Measurements from ENCODE around the gene SOS1.

The SOS1 gene

GRCh38 chr2:39020383-39020782 lies 100.5 kb downstream of the SOS1 start:
- no peak for DNase-seq

DNA sequence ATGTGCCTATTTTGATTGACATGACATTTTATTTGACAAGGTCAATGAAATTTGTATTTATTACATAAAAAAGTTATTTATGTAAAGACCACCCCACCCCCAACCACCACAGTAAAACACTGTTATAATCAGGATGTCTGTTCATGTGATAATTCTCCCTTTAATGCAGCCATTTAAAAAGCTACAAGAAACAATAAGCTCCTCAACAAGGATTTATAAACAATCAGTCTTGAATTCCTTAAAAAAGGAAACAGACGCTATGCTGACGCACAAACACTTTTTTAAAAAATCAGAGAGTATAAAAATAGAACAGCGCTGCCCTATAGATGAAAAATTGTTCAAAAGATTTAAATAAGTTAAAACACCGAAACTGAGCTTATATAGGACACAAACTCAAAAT lies 102.2 kb downstream of the SOS1 start:
- DNase-seq = no peak

DNA sequence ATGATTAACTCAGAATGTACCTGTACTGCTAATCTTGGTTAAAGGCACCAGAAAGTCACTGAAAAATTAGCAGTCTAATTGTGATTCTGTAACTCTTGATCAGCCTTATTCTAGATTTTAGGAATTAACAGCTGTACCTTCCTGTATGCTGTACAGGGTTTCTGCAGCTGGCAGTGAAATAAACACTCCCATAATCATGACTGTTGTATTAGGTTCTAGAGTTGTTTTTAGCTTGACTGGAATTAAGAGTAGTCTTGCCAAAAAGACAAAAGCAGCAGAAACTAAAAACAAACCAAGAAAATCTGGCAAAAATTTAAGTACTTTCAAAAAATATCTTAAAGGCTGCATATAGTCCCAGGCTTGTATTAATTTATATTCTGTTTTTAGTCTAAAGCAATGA lies 103.5 kb downstream of the SOS1 start:
- DNase-seq = no peak

DNA sequence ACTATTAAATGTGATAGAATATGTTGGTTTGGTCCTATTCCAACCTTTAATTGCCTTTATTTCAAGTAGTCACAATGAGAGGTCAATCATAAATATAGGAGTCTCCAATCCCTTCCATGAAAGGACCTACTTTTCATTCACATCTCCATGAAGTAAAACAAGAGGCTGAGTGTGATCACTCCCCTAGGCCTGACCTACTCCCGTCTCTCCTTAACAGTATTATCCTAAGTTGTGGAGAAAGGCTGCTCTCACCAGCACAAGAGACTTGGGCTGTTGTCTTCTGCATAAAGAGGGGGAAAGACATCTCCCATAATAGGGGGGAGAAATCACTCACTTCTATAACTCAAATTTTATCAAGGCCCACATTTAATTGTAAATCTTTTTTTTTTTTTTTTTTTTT lies 105.4 kb downstream of the SOS1 start:
- no peak for DNase-seq

GRCh38 chr2:39013871-39014270 lies 107.0 kb downstream of the SOS1 start:
- DNase-seq = no peak

DNA sequence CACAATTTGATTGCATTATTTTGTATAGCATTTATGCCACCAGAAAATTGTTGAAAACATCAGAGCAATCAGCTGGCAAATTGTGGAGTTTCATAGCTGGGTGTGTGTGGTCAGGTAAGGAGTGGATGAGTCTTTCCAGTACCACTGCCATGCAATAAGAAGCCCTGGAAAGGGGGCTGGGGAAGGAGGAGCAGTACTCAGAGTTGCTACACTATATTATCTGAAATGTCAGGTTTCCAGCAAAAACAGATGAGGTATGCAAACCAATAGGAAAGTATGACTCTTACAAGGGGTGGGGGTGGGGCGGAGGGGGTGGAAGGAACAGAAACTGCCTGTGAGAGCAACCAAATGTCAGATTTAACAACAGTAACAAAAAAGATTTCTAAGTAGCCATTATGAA lies 112.2 kb downstream of the SOS1 start:
- no peak for DNase-seq

- no peak for DNase-seq
Measured at GRCh38 chr2:39007875-39008504, 112.9 kb downstream of the SOS1 start.

DNA sequence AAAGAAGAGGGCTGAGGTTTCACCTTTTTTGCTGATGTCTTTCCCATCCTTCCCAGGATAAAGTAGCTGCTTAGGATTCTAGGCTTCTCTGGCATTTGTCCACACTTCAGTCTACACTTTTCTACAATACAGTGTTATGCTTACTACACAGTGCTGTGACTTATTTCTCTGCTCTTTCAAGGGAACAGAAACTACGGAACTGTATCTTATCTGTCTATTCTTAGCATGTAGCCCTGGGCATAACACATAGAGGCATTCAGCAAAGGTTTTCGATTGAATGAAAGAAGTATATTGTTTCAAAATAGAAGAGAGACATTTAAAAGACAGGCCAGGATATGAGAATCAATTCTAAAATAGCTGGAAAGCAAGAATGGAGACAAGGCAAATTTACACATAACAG lies 120.3 kb downstream of the SOS1 start:
- no peak for DNase-seq

DNA sequence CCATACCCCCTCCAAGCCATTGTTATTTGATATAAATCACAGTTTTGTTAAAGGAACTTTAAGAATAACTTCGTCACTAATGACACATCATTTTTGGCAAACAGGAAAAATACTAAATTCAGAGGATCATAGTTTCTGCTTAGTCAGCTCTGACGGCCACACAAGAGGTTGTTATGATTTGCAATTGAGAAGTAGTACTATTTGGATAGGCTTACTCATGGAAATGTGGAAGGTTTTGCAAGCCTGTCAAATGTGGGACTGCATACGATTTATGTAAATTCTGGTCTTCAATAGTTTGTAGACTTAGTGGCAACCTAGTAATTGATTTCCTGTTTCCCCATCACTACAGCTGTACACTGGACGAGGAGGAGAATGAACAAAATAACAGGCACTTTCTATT lies 123.1 kb downstream of the SOS1 start:
- DNase-seq = no peak

- no peak for DNase-seq
Measured at GRCh38 chr2:38991899-38992298, 129.0 kb downstream of the SOS1 start.

DNA sequence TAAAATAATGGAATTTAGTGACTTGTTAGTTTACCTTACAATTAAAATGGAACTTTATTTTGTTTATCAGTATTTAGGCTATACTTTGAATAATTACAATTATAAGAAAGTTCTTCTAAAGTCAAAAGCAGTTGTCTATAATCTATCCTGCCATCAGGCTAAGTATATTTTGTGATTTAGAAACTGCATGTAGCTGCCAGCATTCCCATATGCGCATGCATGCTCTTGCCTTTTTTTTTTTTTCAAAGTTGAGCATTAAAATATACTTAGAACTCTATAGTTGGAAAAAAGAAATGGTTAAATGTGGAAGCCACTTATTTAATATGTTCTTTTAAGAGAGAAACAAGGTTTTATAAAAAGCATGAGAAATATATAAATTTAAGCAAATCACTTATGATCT lies 132.1 kb downstream of the SOS1 start:
- DNase-seq = no peak

DNA sequence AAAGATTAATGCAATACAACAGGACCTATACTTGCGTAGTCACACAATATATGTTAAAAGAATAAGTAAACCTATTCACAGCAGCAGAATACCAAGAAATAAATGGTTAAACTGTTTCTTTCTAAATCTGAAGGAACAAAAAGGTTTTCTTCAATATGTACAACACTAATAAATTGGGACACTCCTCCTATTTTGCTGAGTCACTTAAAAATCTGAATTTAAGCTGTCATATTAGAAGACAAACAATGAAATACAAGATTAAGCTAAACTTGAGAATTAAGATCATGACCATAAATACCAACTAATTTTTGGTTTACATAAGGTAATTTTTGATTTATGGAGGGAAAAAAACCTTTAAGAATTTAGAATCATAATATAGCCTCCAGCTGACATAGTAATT lies 138.4 kb downstream of the SOS1 start:
- DNase-seq = no peak

GRCh38 chr2:38981670-38982357 lies 139.0 kb downstream of the SOS1 start:
- DNase-seq = no peak

- DNase-seq = no peak
Measured at GRCh38 chr2:38981003-38981669, 139.7 kb downstream of the SOS1 start.

DNA sequence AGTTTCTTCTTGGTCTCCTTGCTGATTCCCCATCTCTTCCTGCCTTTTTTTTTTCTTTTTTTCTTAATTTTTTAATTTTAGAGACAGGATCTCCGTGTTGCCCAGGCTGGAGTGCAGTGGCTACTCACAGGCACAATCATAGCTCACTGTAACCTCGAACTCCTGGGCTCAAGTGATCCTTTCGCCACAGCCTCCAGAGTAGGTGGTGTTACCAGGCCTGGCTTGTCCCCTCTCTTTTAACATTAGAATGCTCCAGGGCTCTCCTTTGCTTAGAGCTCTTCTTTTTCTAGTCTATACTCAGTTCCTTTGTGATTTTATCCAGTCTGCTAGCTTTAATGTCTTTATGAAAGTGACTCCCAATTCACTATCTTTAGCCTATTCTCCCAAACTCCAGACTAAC lies 141.9 kb downstream of the SOS1 start:
- DNase-seq = no peak

GRCh38 chr2:38978296-38978903 lies 142.5 kb downstream of the SOS1 start:
- no peak for DNase-seq

DNA sequence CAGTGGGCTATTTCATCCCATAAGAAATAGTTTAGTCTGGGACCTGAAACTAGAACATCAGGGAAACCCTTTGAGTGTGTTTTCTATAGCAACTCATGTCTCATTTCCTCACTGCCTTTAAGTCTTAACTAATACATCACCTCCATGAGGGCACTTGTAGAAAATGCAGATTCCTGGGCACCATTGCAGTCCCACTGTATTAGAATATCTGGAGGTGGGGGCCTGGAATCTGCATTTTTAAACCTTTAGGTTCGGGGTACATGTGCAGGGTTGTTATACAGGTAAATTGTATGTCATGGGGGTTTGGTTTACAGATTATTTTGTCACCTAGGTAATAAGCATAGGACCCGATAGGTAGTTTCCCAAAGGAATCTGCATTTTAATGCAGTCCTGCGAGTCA lies 143.8 kb downstream of the SOS1 start:
- DNase-seq = no peak

GRCh38 chr2:38975042-38975441 lies 145.8 kb downstream of the SOS1 start:
- DNase-seq = no peak

DNA sequence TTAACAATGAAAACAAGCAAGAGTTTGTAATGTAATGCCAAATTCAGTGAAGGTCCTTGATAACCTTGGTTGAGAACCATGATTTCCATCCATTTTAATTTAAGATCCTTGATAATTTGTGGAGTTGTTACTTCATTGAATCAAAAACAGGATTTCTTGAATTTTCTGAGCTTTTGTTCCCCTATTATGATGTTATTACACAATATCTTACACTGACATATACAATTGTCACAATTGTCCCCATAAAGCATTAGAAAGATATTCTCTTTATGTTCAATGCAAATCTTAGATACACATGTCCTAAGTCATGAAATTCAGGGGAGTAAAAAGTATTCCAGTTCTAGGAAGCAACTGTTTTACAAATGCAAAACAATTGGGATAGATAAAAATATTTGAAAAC lies 147.6 kb downstream of the SOS1 start:
- no peak for DNase-seq

DNA sequence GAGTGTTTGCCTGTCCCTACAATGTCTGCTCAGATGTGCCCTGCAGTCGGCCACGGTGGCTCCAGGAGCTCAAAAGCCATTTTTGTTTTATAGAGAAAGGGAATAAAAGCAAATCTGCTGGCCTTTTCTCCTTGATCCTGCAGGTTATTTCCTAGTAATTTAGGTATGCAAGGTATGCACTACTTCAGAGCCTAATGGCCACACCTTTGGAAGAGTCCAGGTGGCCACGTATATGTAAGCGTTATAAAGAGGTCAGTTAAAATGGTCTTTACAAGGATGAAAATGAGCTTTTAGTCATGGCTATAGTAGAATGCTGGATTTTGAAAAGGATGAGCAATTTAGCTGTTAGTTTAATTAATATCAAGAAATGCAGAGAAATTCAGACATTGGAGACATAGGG lies 149.5 kb downstream of the SOS1 start:
- no peak for DNase-seq

DNA sequence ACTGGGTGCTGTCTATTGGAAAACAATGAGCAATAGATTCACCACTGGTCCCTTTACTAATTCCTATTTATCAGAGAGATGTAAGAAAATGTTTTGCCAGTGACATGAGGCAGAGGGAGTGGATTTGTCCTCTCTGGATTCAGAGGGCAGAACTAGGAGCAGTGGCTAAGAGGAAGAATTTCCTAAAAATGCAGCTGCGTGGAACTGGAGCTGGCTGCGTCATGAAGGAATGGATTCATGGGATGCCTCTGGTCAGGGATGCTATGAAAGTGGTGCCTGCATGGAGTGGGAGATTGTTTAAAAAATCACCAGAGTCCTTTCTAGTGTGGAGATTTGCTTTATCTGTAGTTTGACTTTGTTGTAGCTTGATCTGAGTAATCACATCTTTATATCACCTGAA lies 152.8 kb downstream of the SOS1 start:
- DNase-seq = no peak

DNA sequence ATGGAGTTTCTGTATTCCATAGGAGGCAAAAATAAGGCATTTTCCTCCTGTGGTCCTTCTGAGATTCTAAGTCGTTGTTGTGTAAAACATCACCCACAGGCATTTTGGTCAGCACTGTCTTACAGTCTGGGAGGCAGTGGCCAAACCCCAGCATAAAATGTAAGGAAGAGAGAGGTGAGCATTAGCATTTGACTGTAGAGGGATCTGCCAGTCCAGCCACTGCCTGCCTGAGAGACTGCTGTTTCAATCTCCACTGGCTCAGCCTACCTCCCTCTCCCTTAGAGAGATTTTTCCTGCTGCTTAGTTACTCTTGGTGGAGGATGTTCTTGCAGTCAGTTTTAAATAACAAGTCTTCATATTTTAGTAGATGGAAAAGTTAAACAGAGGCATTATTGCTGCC lies 154.2 kb downstream of the SOS1 start:
- DNase-seq = no peak

- no peak for DNase-seq
Measured at GRCh38 chr2:38966006-38966405, 154.8 kb downstream of the SOS1 start.

Measured in activated CD8-positive, alpha-beta memory T cell treated with anti-CD3 and anti-CD28 coated beads, Interleukin-2, amount 50 U/mL, for 48 hours (primary cell).